PC-9 (cell line): ENCODE results near the gene CMSS1.

Experiments used
- EZH2 ChIP-seq: fragments of 200-600 bp; sonication (generic); IDR thresholded peaks from 2 replicates; pipeline ENCODE4 v1.8.0; 2017; ENCODE audit warnings: antibody characterized with exemption, low read depth
- TF ChIP-seq, protein P1 (sequence below): fragments of 200-600 bp; sonication (generic); conservative IDR thresholded peaks from 2 replicates; pipeline ENCODE4 v1.6.1; 2017; ENCODE audit warnings: mixed run types, antibody characterized with exemption, mild to moderate bottlenecking, moderate library complexity

DNA sequence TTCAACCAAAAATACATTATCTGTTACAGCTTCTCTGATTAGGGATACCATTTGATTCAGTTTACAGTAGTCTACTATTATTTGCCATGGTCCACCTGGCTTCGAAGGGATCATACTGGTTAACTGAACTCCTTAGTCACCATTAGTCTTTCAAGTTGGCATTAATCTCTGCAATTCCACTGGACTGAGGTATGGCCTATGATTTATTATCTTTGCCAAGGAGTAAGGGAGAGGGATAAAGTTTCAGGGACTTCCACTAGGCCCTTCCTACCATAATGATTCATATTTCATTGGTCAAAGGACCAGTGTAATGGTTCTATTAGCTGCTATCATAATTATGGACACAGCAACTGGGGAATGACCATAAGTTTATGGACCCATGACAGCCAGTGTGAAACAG lies 7.3 kb upstream of the CMSS1 start:
- TF ChIP-seq, protein P1, sequence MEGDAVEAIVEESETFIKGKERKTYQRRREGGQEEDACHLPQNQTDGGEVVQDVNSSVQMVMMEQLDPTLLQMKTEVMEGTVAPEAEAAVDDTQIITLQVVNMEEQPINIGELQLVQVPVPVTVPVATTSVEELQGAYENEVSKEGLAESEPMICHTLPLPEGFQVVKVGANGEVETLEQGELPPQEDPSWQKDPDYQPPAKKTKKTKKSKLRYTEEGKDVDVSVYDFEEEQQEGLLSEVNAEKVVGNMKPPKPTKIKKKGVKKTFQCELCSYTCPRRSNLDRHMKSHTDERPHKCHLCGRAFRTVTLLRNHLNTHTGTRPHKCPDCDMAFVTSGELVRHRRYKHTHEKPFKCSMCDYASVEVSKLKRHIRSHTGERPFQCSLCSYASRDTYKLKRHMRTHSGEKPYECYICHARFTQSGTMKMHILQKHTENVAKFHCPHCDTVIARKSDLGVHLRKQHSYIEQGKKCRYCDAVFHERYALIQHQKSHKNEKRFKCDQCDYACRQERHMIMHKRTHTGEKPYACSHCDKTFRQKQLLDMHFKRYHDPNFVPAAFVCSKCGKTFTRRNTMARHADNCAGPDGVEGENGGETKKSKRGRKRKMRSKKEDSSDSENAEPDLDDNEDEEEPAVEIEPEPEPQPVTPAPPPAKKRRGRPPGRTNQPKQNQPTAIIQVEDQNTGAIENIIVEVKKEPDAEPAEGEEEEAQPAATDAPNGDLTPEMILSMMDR: no peak
- no peak for TF ChIP-seq EZH2
